Activated T-cell treated with anti-CD3 and anti-CD28 coated beads for 48 hours (primary cell): Measurements from ENCODE around the gene RIC3.

Source experiments
- DNase-seq: peaks from one replicate; pipeline ENCODE4 v3.0.0-alpha.2; 2020; ENCODE audit warnings: low read depth

The RIC3 gene

DNA sequence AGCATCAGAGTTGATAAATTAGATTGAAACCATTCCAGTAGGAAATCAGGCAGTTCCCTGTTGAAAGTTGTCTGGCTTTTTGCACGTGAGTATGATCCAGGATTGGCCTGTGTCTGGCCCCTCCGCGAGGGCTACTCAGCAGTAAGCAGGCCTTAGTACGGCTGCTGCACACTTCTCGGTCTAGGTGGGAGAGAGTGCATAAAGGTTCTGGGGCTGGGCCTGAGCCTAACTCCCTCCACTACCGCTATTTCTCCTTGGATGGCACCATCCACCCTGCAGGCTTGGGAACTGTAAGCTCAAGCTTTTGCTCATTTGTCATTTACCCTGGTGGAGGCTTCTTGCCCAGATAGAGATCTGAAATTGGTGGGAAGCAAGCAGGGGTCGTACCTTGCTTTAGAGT is 65.9 kb downstream of the RIC3 start:
- no peak for DNase-seq

GRCh38 chr11:8102296-8102915 is 66.4 kb downstream of the RIC3 start:
- no peak for DNase-seq

DNA sequence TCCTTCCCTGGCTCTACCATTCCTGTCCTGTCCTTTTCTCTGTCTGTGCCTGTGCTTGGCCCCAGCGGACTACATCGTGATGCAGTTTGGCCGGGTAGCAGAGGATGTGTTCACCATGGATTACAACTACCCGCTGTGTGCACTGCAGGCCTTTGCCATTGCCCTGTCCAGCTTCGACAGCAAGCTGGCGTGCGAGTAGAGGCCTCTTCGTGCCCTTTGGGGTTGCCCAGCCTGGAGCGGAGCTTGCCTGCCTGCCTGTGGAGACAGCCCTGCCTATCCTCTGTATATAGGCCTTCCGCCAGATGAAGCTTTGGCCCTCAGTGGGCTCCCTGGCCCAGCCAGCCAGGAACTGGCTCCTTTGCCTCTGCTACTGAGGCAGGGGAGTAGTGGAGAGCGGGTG is 67.4 kb downstream of the RIC3 start:
- DNase-seq = no peak

GRCh38 chr11:8100605-8101004 is 68.2 kb downstream of the RIC3 start:
- DNase-seq = no peak

DNA sequence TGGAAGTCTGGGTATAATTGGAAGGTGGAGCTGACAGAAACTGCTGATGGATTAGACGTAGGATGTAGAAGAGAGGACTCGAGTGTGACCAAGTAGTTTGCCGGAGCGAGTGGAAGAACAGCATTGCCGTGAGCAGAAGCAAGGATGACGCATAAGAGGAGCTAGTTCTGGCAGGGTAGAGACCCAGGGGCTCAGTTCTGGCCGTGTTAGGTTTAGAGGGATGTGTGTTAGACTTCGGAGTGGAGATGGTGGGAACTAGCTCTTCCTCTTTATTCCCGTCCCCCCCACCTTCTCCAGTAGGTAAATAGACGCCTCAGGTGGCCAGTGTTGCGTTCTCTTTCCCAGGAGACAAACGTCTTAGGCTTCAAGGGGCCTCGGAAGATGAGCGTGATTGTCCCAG is 68.7 kb downstream of the RIC3 start:
- DNase-seq = no peak

DNA sequence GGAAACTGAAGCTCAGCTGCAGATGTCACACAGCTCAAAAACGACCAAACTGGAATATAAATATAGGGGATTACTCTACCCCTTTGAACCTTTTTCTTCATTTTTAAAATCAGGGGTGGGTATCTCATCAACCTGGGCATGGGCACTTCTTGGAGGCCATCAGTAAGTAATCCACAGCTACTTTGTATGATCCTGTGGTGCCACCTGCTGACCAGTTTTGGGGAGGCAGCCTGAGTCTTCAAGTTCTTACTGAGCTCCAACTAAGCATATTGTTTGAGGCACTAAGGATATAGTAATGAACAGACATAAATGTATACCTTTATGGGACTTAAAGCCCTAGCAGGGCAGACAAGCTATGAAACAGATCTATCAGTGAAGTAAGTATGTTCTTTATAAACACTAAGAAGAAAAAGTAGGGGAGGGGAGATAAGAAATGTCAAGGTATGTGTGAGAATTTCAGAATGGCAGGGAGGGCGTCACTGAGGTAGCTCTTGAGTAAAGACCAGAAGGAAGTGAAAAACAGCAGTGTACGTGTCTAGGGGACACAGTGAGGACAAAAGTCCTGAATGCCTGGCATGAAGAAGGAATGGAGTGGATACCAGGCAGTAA is 69.4 kb downstream of the RIC3 start:
- DNase-seq = peak; percentile 43

DNA sequence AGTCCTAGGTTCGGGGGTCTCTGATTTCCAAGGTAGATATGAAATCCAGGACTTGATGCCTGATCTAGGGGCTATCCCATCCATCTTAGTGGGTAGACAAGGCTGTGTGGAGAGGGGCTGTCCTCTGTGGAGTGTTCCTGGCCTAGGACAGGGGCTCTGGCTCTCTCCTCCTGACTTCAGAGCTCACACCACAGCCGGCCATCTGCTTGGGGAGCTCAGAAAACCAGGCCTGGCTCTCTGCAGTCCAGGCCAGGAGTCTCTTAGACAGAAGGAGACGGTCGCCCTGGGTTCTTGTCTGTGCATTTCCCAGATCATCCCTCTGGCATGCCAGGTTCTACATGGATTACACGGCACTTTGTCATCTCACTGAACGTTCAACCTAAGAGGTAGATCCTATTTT is 69.9 kb downstream of the RIC3 start:
- DNase-seq = no peak

DNA sequence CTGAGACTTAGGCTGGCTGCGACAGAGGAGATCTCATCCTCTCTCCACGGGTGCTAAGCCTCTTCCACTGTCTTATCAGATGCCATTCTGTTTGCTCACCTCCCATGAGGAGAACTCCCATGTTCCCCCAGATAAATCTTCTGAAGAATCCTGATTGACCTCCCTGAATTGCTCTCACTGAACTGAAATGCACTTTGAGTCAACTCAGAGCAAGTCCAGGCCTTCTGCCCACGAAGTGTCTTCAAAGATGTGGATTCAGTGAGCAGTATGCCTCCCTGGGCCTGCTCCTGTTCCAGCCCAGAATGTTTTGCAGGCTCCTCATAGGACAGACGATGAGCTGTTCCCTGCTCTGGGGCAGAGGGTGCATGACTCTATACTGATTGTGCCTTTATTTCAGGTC is 70.5 kb downstream of the RIC3 start:
- DNase-seq = no peak

DNA sequence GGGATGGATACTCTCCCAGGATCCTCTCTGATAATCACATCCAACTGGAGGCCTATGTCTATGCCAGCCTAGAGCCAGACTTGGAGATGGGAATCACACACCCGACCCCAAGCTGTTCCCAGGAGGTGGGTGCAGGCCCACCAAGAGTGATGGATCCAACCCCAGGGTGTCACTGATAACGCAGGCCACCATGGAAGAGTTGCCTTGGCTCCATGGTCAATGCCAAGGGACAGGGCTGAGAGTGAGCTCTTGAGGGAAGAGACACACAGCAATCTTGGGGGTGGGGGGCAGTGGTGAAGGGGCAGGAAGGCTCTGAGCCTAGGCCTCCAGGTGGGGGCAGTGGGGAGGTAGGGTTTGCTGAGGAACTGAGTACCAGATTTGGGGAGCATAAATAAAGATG is 70.9 kb downstream of the RIC3 start:
- no peak for DNase-seq

DNA sequence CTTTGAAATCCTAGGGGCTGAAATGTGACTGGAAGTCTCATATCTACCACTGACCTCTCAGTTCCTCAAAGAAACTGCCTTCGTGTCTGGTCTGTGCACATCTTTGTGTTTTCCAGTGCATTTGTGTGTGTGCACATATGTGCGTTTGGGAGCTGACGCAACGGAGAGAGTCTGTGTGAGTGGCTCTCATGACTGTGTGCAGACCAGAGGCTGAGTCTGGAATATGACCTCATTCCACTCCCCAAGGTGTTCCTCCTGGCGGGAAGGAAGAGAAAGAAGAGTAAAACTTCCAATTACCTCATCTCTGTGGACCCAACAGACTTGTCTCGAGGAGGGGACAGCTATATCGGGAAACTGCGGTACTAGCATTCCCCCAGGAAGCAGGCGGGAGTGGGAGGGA is 71.4 kb downstream of the RIC3 start:
- no peak for DNase-seq

DNA sequence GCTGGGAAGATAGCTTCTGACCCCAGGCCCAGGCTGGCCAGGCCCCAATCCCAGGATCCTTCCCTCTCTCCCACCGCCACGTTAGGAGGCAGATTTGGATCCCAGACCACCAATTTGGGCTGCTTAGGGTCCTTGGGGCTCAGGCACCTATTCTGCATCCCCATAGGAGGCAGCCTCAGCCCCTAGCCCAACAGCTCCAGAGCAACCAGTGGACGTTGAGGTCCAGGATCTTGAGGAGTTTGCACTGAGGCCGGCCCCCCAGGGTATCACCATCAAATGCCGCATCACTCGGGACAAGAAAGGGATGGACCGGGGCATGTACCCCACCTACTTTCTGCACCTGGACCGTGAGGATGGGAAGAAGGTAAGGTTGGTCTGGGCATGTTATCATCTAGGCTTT is 71.8 kb downstream of the RIC3 start:
- DNase-seq = no peak

GRCh38 chr11:8096575-8096974 is 72.2 kb downstream of the RIC3 start:
- no peak for DNase-seq

- DNase-seq = no peak
Observed at GRCh38 chr11:8095806-8096522, 72.9 kb downstream of the RIC3 start.

GRCh38 chr11:8095371-8095770 is 73.5 kb downstream of the RIC3 start:
- no peak for DNase-seq

DNA sequence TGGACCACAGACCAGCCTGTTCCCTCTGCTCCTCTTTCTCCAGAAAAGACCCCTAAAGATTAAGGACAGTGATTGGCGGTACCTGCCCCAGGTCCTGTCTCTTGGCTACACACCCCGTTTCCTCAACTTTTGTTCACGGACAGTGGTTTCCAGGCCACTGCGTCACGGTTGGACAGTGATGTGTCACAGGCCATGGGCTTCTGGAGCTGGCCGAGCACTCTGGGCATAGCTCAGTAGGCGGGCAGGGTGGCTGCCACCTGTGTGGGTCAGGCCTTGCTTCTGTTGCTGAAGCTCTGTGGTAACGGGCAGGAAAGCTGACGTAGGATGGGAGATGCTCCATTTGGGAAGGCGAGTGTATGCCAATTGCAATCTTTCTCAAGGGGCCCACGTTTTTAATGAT is 74.2 kb downstream of the RIC3 start:
- DNase-seq = no peak

DNA sequence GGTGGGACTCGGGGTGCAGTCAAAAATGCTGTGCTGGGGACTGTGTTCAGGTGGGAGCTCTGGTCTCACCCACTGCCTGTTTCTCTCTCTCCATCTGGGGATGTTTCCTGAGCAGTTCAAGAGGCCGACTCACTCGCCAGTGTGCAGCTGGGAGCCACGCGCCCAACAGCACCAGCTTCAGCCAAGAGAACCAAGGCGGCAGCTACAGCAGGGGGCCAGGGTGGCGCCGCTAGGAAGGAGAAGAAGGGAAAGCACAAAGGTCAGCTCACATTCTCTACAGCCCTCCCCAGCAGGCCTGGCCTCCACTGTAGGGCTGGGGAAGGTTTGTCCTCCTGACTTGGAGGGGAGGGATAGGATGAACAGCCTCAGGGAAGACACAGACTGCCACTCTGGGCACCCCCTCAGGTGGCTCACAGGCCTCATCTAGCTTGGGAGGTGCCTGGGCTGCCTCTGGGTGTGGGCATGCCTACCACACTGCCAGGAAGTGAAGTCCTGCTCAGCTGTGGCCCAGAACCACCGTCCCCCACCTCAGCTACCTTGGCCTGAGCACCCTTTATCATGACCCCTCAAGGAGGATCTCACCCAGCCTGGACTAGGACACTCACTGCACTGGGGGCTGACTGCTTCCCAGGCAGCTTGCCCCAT is 74.8 kb downstream of the RIC3 start:
- no peak for DNase-seq

DNA sequence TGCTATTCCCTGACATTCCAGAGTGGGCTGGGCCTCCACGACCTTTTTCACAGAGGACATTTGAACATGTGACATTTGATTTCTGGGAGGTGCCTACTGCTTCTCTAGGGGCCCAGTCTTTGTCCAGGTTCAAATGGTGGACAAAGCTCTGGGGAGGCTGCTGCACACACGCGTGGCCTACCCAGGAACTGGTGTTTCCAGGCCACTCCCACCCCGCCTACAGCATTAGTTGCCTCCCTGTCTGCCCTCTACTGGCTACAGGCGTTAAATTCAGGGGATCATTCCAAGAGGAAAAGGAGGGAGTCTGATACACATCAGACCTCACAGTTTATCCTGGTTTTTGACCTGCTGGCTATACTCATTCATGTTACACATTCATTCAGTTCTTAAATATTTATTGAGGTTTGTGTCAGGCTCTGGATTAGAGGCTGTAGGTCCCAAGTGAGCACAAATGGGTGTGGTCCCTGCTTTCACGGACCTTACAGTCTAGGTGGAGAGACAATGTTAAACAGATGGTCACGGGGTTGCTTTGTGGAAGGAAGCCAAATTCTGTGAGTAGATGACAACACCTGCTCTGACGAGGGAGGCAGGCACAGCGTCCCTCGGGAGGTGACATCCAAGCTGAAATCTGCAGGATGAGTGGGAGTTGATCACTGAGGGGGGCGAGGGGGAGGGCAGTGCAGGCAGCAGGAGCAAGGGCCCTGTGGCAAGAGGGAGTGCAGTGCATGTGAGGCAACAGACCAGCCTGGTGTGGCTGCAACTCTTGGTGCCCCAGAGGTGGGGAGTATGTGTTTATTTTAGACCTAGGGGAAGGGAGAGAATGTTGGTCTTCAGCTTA is 76.0 kb downstream of the RIC3 start:
- peak; percentile 43 for DNase-seq

DNA sequence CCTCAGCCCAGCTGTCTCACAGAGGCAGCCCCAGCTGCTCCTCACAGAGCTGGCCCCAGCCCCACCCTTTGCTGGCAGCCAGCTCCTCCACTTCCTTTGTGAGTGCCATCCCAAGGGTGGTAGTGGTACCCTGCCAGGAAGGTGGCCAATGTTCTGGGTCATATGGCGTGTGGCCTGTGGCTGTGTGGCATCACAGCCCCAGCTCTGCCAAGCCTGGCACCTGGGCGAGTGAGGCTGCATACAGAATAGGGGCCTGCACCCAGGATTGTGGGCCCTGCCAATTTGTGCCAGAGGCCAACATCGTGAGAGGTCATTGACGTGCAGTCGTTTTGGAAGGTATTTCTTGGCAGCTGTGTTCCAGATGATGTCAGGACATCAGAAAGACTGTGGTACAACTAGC is 77.1 kb downstream of the RIC3 start:
- no peak for DNase-seq

DNA sequence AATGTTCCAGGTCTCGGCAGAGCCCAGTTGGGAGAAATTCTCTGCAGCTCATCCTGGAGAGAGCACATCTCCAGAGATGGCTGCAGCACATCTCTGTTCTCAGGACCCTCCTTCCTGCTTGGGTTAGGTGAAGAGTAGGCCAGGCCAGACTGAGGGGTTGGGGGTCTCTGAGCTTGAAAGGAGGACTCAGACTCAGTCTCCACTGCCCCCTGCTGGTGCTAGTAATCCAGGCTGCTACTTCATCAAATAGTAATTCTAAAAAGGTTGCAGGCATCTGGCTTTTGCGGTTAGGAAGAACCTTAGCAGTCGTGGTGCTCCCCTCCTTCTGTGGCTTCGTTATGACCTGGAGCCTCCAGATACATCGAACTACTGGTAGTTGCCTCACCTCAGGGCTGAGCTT is 78.1 kb downstream of the RIC3 start:
- no peak for DNase-seq

DNA sequence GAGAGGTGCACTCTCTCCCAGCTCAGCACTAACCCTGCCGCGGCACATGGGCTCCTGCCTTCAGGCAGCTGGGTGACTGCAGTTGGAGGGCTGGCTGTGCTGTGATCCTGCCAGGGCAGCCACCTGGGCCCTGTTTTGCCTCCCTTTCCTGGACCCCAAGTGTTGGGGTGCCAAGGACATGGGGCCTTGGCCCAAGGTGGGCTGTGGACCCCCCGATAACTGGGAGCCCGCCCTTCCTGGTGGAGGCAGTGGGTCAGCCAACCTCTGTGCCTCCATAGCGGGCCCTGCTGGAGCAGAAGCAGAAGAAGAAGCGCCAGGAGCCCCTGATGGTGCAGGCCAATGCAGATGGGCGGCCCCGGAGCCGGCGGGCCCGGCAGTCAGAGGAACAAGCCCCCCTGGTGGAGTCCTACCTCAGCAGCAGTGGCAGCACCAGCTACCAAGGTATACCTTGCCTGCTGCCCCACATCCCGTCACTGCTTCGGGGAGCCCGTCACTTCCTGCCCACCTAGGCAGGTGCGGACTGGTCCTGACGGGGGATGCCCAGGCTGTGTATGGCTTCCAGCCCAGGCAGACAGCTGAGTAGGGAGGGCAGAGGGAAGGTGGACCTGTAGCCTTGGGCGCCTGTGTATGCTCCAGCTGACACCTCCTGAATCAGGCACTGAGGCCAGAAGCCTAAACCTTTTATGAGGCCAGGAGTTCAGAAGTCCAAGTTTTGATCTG is 78.9 kb downstream of the RIC3 start:
- no peak for DNase-seq

- no peak for DNase-seq
Observed at GRCh38 chr11:8087756-8088155, 81.1 kb downstream of the RIC3 start.

DNA sequence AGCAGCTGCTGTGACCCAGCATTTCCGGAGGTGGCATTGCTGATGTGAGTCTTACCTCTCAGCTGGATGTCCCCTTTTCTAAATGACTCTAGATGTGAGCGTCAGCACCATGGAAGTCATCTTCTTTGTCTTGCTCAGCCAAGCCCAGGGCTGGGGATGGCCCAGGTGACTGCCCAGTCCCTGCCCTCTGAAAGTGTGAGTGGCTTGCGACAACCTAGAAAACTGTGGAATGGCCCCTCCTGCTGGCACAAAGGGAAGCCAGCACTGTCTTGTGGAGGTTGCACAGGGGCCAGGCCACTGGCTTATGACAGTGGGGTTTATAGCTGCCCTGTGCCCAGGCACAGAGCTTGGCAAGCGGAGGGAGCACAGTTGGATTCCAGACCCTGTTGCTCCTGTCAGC is 81.6 kb downstream of the RIC3 start:
- no peak for DNase-seq
